ENCODE results near the gene EOLA1. TPM values are rescaled to one million over a fixed set of nuclear protein-coding genes. Genes with fewer than 3 reads are reported as not detected.

The EOLA1 gene
- total and polyA plus RNA-seq, 2 of the 4 experiments (the other 2 are of a cell fraction): 15.5 to 16.8 TPM

- Histone ChIP-seq H2BK20ac (ENCODE audit: low read depth, low read length) (no peak overlapping the region), H3K4ac (ENCODE audit: low read depth, low read length) (no peak overlapping the region), H4K91ac (ENCODE audit: insufficient read depth, low read depth, low read length) (no peak overlapping the region), H3K9me3 (ENCODE audit: control insufficient read depth, insufficient read depth, low read length) (no peaks in the 10 kb centered on the region), H2BK15ac (ENCODE audit: low read depth, low read length) (no peak overlapping the region), H3K14ac (replicated peaks; ENCODE audit: low read depth, low read length) (no peak overlapping the region), H2BK120ac (ENCODE audit: low read depth, low read length) (no peak overlapping the region), H3K27me3 (ENCODE audit: control insufficient read depth, insufficient read depth, low read length) (peaks cover 5% of the 10 kb centered on the region), H2AK9ac (replicated peaks; ENCODE audit: low read depth, low read length, poor library complexity) (no peak overlapping the region), H3K9ac (ENCODE audit: low read depth, low read length) (no peak overlapping the region), H3K79me1 (ENCODE audit: low read depth in 1 of 2, low read length in 2 of 2) (no peaks in the 10 kb centered on the region), H3K23ac (ENCODE audit: low read depth, low read length) (no peak overlapping the region), H3K27ac (ENCODE audit: insufficient read depth, low read length) (no peak overlapping the region), H3K56ac (ENCODE audit: extremely low read depth, insufficient read depth, low read length) (no peak overlapping the region), H4K8ac (ENCODE audit: low read depth in 2 of 2, low read length in 2 of 2) (no peak overlapping the region), H3K9me1 (ENCODE audit: insufficient read depth, low read length) (no peaks in the 10 kb centered on the region), H4K5ac (ENCODE audit: low read depth, low read length) (no peak overlapping the region), H3K36me3 (ENCODE audit: control insufficient read depth, insufficient read depth, low read length) (no peaks in the 10 kb centered on the region), H2BK5ac (ENCODE audit: low read depth, low read length, poor library complexity, severe bottlenecking) (no peak overlapping the region), H3K4me2 (ENCODE audit: low read depth, low read length) (no peak overlapping the region), H3K18ac (ENCODE audit: low read depth, low read length) (no peak overlapping the region), H3K4me3 (ENCODE audit: insufficient read depth, low read depth, low read length) (no peak overlapping the region), H3K4me1 (ENCODE audit: control insufficient read depth, insufficient read depth, low read length) (no peaks in the 10 kb centered on the region), H4K20me1 (ENCODE audit: insufficient read depth, low read length) (no peaks in the 10 kb centered on the region), H2AFZ (replicated peaks; ENCODE audit: low read length, poor library complexity) (no peak overlapping the region), H2AK5ac (ENCODE audit: low read depth, low read length) (no peak overlapping the region)
- DNase-seq (no peak), ATAC-seq (ENCODE audit: low read depth) (no peak)
- CTCF ChIA-PET: no interaction called here
- POLR2A ChIA-PET (ENCODE audit: unreplicated experiment): no interaction called here
- dilution Hi-C loops (cut with HindIII; ENCODE audit: low sequenced_read_pairs, unreplicated experiment): no loop called here
- in situ Hi-C loops (cut with MboI; ENCODE audit: low sequenced_read_pairs): no loop called here
- TF ChIP-seq BHLHE40 (IDR thresholded peaks at IDR 0.05; ENCODE audit: low read depth, low read length) (no peak), CHD1 (IDR thresholded peaks at IDR 0.05; ENCODE audit: low read depth, low read length) (no peak), POLR2A (IDR thresholded peaks at IDR 0.05; ENCODE audit: low read depth, low read length) (no peak), RFX5 (IDR thresholded peaks at IDR 0.05; ENCODE audit: low read depth, low read length) (no peak), CTCF (conservative IDR thresholded peaks at IDR 0.05; ENCODE audit: low read depth, low read length) (no peak), MAZ (IDR thresholded peaks at IDR 0.05; ENCODE audit: borderline replicate concordance, low read depth, low read length) (no peak), NFE2L2 (IDR thresholded peaks at IDR 0.05; ENCODE audit: low read depth, low read length) (no peak), RCOR1 (IDR thresholded peaks at IDR 0.05; ENCODE audit: insufficient replicate concordance, low read length) (no peak), SMC3 (IDR thresholded peaks at IDR 0.05; ENCODE audit: low read depth, low read length) (no peak), MAFK (IDR thresholded peaks at IDR 0.05; ENCODE audit: low read depth, low read length) (no peak), MXI1 (IDR thresholded peaks at IDR 0.05; ENCODE audit: borderline replicate concordance, low read depth, low read length) (no peak), USF2 (IDR thresholded peaks at IDR 0.05; ENCODE audit: low read depth, low read length) (no peak), CEBPB (IDR thresholded peaks at IDR 0.05; ENCODE audit: low read depth, low read length) (no peak), ELK1 (IDR thresholded peaks at IDR 0.05; ENCODE audit: borderline replicate concordance, low read depth, low read length) (no peak), FOS (IDR thresholded peaks at IDR 0.05; ENCODE audit: low read depth, low read length) (no peak), RAD21 (IDR thresholded peaks at IDR 0.05; ENCODE audit: low read length) (no peak)
- WGBS, 2 experiments (ENCODE audit: extremely low coverage in 2 of 2, insufficient read length in 1 of 2): 58% methylated on average over 2 of the region's 7 CpGs; no CpG with 5 or more reads in 1 of the 2 experiments
- BruUV-seq (replicated peaks): no TSS peak
- intact Hi-C loops (cut with micrococcal nuclease): no loop called here
Observed at GRCh38 chrX:149571770-149572169, 31.0 kb downstream of the EOLA1 start.
